Body of pancreas (tissue), 4 donors: ENCODE data around the gene SLC41A3.

Source experiments
- CTCF ChIP-seq, 7 experiments: fragments of 450-650 bp in 4 of 7; fragments of 200-600 bp in 3 of 7; sonication (generic) in 3 of 7; IDR thresholded peaks; one replicate each; pipeline ENCODE4 v1.5.1; 2016 to 2019; ENCODE audit warnings: antibody characterized with exemption in 7 of 7
- POLR2A ChIP-seq, 3 donors: fragments of 450-650 bp; IDR thresholded peaks; one replicate each; pipeline ENCODE4 v1.6.1; 2016; ENCODE audit warnings: antibody characterized with exemption in 3 of 3, mild to moderate bottlenecking in 2 of 3

GRCh38 chr3:125958511-125959316 is 125.2 kb downstream of the SLC41A3 start:
- TF ChIP-seq CTCF (IDR thresholded peaks at IDR 0.05) (no peak), POLR2A (IDR thresholded peaks at IDR 0.05) (no peak)
